GM21529 (cell line): ENCODE results near the gene PDX1.

Experiments used
- ATAC-seq: cut with Tn5 transposase; IDR thresholded peaks from one replicate; pipeline ENCODE4 v1.9.1; 2021; ENCODE audit not compliant: unreplicated experiment

PDX1 gene

GRCh38 chr13:27969082-27969865, 49.5 kb downstream of the PDX1 start, which contains the start of gene CDX2:
Gene CDX2, minus strand, starts transcription at chr13:27969315. Its CDS starts 309 bp downstream, at chr13:27969006.
- no peak for ATAC-seq

- no peak for ATAC-seq
These were observed 50.0 kb downstream of the PDX1 start for GRCh38 chr13:27969866-27970229.

GRCh38 chr13:27970382-27971235, 50.8 kb downstream of the PDX1 start:
- ATAC-seq: no peak

GRCh38 chr13:27971236-27971645, 51.4 kb downstream of the PDX1 start:
- no peak for ATAC-seq

- no peak for ATAC-seq
These were observed 52.1 kb downstream of the PDX1 start for GRCh38 chr13:27971776-27972477.

GRCh38 chr13:27972478-27972820, 52.6 kb downstream of the PDX1 start:
- ATAC-seq: no peak

GRCh38 chr13:27973291-27973690, 53.5 kb downstream of the PDX1 start:
- no peak for ATAC-seq

GRCh38 chr13:27973961-27974662, 54.3 kb downstream of the PDX1 start:
- ATAC-seq: no peak
